ENCODE data around the gene ALAS1.

ALAS1 gene

DNA sequence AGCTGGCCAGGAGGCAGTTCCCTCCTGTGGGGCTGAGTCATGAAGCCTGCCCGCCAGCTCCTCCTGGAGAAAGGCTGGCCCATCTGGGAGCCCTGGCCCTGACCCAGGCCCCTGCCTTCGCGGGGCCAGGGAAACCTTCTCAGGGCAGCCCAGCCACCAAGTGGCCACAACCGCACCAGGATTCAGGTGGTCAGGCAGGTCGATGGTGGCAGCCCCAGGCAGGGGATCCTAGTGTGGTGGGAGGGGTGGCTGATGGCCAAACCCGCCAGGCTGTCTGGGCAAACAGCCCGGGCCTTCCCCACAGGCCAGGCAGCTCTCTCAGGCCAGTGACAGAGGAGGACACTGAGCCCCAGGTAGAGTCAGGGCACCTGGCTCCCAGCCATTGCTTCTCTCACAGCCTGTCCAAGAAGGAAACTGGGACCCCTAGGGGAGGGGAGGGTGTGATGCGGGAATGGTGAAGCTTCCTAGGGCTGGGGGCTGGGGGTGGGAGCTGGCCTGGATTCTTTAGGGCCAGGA is 39.8 kb downstream of the ALAS1 start:
- no peak for DNase-seq

DNA sequence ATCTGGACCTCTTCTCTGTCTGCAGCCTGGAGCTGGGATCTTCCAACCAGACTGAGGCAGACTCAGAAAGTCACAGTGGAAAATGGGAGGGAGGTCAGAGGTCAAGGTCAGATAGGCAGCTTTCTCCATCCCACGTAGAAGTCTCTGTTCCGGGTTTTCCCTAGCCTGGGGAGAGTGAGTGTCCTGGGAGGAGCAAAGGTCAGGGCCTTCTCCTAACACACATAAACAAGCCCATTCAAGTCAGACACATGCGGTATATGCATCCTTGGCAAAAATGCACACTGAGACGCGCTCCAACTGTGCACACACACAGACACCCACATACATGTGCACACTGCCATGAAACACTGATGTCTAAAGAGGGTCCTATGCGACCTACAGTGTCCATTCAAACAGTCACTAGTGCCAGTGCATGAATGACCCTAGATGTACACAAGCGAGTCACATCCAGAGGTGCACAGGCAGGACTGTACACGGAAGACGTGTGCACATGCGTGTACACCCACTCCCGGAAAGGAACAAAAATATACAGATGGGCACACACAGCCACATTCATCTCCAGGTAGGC is 40.3 kb downstream of the ALAS1 start:
- no peak for DNase-seq

DNA sequence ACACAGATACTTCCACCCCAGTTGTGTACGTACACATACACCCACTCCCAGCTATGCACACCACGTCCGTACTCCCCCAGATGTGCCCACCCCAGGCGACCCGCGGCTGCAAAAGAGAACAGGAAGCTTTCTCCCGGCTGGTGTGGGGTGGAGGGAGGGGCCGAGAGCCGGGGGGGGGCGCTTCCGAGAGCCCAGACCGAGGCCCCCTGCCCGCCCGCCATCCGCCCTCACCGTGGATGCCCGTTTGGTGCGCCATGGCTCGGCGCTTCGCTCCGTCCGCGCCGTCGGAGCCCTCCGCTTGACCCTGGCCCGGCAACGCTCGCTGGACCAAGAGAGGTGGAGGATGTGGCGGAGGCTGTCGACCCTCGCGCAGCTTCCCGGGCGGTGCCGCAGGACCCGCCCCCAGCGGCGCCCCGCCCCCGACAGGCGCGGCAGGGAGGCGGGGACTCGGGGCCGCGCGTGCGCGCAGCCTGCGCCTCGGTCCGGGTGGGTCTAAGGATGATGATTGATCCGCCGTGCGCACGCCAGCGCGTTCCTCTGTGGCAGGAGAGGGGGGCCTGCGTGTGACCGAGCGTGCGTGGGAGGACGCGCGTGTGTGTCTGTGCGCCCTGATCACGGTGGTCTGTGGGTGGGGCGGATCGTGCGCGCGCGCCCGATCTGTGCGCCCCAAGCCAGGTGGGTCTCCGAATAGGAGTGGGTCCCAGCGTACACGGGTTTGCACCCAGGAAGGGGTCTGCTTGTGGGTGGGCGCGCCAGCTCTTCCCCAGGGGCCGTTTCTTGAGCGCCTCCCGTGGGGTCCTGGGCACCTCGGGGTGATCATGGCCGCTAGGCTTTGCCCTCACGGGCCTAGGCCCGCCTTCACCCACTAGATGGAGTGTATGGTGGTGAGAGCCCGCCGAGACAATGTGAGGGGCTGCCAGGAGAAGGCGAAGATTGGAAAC is 41.1 kb downstream of the ALAS1 start, which contains the start of gene TWF2:
TSS of gene TWF2 (minus strand) at position 398 of the 941 bp plus-strand sequence. CDS start at position 256, 142 bp downstream.
- DNase-seq, result peak; percentile 94

DNA sequence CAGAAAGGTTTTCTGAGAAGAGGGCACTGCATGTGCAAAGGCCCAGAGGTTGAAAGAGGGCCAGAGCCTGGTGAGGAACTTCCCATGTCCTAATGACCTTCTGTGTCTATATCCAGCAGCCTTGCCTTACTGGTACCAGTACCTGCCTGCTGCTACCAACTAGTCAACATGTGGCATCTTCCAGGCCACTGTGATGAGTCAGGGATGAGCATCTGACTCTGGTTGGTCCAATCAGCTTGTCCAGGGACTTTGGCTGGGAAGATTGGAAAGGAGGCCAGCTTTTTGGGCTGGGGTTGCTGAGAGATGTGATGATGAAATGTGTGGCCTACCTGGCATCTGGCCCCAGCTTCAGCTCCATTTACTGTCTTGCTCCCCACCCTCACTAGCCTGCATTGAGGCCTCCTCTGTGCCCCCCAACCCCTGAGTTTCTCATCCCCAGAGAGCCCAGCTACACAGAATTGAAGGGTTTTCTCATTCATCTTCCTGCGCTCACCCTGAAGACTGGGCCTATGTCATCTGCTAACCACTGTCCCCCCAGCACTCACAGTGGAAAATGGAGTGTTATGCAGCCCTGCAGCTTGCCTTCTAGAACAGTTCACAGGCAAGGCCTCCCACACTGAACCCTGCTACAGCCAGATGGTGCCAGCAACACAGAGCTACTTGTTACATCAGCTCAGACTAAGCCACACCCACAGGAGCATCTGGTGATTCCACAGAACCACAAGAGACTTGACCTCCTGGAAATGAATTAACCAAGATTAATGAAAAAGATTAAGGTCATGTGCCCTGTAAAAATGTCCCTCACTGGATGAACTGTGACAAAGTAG is 42.3 kb downstream of the ALAS1 start:
- DNase-seq, result peak; percentile 84

DNA sequence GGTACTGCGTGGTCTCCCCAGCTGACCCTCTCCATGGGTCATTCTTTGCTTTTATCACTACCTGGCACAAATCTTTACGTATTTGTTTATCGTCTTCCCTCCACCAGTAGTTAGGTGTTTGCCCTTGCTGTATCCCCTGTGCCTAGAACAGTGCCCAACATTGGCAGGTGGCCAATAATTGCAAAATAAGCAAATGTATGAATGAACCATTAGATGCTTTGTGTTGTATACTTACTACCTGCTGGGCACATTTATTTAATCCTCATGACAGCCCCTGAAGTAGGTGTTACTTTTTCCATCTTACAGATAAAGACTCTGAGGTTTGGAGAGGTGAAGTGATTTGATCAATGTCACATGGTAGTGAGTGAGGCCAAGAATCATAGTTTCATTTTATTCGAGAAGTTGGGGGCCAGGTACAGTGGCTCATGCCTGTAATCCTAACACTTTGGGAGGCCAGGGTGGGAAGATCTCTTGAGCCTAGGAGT is 43.0 kb downstream of the ALAS1 start:
- no peak for DNase-seq

GRCh38 chr3:52242039-52242438 is 44.1 kb downstream of the ALAS1 start:
- no peak for DNase-seq

GRCh38 chr3:52243791-52244628 is 46.0 kb downstream of the ALAS1 start:
- peak; percentile 80 for DNase-seq

DNA sequence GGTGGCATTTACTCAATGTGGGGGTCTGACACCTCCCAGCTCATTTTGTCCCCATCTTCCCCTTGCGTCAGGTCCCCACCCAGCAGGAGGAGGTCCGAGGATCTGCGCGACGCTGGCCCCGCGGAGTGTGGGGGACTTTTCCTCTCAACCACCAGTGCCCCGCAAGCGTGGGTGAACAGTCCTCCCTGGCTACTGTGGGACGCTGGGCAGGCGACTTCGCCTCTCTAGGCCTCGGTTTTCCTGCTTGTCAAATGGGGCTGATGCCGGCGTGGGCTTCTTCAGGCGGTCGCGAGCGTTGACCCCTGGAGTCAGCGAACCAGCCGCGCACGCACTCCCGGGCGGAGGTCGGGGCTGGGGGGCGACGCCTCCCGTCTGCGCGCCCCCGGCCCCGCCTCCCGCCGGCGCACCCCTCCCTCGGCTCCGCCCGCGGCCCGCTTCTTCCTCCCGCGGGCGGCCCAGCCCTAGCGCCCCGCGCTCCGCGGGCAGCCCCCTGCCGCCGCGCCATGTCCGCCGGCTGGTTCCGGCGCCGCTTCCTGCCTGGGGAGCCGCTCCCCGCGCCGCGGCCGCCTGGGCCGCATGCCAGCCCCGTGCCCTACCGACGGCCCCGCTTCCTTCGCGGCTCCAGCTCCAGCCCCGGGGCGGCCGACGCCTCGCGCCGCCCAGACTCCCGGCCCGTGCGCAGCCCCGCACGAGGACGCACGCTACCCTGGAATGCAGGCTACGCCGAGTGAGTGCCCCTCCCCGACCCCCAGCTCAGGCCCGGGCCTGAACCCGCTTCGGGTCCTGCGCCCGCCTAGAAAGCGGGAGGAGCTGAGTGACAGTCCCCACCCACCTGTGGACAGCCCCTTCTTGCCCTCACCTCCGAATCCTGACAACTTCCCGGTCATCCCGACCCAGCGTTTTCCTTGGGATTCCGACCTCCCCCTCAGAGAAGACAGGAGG is 47.6 kb downstream of the ALAS1 start, which contains the start of gene PPM1M:
TSS of gene PPM1M (plus strand) at position 438 of the 942 bp plus-strand sequence. CDS start at position 504, 66 bp downstream.
- peak; percentile 85 for DNase-seq

GRCh38 chr3:52246264-52246620 is 48.3 kb downstream of the ALAS1 start:
- DNase-seq, result no peak

GRCh38 chr3:52246728-52247408 is 48.9 kb downstream of the ALAS1 start:
- peak; percentile 72 for DNase-seq

GRCh38 chr3:52247409-52248164 is 49.6 kb downstream of the ALAS1 start:
- DNase-seq, result peak; percentile 59

DNA sequence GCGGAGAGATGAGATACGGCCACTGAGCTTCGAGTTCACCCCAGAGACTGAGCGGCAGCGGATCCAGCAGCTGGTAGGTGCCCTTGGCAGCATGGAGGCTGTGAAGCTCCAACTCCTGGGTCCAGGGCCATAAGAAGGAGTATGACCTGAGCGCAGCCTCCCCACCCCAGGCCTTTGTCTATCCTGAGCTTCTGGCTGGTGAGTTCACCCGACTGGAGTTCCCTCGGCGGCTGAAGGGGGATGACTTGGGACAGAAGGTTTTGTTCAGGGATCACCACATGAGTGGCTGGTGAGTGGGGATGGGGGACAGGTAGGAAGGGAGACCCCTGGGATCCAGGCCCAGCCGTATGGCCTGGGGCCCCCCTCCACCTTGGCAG is 50.2 kb downstream of the ALAS1 start:
- DNase-seq, result peak; percentile 58

DNA sequence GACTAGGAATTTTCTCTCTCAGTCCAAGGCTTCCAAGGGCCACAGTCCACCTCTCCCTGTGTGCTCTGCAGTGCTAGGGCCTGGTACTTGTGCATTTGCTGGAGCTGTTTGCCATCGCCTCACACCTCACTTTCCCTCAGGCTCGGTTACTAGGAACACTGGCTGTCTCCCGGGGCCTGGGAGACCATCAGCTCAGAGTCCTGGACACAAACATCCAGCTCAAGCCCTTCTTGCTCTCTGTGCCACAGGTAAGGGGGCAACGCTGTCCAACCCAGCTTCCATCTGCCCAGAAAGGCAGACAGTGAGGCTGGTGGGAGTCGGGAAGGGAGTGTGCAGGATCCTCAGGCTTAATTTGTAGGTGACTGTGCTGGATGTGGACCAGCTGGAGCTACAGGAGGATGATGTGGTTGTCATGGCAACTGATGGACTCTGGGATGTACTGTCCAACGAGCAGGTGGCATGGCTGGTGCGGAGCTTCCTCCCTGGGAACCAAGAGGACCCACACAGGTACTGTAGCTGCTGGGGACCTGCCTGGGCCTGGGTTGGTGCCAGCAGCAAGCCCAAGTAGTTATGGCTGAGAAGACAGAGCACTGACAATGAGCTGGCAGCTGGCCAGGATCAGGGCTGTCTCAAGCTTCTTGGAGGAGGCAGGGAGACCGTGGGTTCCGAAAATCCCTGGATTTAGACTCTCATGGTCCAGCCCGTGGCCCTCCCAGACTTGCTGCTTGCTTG is 51.0 kb downstream of the ALAS1 start:
- peak; percentile 62 for DNase-seq

DNA sequence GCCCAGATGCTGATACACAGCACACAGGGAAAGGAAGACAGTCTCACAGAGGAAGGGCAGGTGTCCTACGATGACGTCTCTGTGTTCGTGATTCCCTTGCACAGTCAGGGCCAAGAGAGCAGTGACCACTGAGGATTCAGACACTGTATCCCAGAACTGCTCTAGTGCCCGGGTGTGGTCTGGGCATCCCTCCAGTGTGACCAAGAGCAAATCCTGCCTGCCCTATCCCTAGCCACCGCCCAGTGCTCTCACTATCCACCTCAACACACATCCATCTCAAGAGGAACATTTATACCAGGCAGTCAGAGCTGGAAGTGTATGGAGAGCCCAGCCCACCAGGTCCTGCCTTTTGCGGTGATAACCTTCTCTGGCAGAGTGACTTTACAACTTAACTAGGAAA is 51.7 kb downstream of the ALAS1 start:
- peak; percentile 57 for DNase-seq

- DNase-seq, result peak; percentile 58
Measured at GRCh38 chr3:52250122-52250521, 52.2 kb downstream of the ALAS1 start.

GRCh38 chr3:52253314-52254304 is 55.6 kb downstream of the ALAS1 start:
- DNase-seq, result peak; percentile 91

GRCh38 chr3:52254608-52255007 is 56.6 kb downstream of the ALAS1 start:
- DNase-seq, result no peak

All from activated CD8-positive, alpha-beta memory T cell treated with anti-CD3 and anti-CD28 coated beads for 24 hours (primary cell).